NCI-H446 (cell line): ENCODE results near the gene TBC1D4.

Experiments
- DNase-seq, 2 experiments: peaks; one replicate each; lab custom pipeline; 2025; lab: John Stamatoyannopoulos, UW

The TBC1D4 gene

DNA sequence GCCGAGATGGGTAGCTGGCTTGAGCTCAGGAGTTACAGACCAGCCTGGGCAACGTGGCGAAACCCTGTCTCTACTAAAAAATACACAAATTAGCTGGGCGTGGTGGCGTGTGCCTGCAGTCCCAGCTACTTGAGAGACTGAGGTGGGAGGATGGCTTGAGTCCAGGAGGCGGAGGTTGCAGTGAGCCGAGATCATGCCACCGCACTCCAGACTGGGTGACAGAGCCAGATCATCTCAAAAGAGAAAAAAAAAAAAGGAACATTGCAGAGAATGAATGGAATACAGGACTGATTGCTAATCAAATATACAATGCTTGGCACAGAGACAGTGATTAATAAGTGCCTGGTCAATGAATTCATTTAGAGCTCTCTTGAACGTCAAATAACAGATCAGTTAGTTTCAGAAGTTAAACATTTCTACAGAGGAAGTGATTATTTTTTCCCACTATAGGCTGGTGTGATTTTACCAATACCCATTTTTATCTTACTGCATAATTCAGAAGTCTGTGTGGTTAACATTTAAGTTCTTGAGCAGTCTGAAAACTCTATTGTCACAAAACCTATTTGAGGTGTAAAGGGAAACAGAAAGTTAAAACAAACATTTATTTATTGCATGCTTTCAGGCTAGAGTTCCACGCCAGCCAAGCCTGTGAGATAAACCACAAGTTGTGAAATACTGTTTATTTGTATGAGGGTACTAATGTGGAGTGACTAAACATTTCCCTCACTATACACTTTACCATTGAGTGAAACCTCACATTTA, 7.7 kb upstream of the TBC1D4 start:
- DNase-seq = no peak

- no peak for DNase-seq
Observed at GRCh38 chr13:75486146-75487062, 4.4 kb upstream of the TBC1D4 start.

- DNase-seq = no peak
Observed at GRCh38 chr13:75485286-75486062, 3.5 kb upstream of the TBC1D4 start.

DNA sequence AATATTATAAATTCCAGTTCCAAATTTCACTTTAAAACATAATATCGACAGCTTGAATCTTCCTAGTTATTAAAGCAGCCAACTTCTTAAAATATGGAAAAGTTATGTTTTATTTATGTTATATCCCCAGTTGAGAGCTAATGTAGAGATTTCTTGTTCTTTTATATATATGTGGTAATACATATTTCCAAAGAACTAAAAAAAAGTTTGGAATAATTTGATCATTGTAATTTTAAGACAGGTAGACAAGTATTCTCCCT, 781 bp upstream of the TBC1D4 start:
- no peak for DNase-seq

GRCh38 chr13:75481176-75482069, 546 bp downstream of the TBC1D4 start:
- no peak for DNase-seq

DNA sequence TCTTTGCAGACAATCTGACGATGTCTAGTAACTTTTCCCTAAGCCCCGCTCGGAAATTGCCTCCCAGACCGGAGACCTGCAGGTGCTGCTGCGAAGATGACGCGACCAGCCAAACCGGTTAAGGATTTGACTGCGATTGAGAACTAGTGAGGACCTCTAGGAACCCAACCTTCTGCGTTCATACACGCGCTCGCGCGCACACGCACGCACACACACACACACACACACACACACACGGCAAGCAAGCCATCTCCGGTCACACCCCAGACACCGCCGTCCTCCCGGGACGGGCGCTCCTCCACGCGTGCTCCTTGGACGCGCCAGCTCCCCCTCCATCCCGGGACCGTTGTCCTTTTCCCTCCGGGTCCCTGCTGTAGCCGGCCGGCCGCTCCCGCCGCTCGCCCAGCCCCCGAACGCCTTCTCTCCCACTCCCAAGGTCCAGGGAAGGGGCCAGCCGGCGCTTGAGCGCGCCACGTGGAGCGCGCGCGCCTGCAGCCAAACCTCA, 1.2 kb downstream of the TBC1D4 start:
- DNase-seq = peak in 1 of 2 experiments; percentile 12

DNA sequence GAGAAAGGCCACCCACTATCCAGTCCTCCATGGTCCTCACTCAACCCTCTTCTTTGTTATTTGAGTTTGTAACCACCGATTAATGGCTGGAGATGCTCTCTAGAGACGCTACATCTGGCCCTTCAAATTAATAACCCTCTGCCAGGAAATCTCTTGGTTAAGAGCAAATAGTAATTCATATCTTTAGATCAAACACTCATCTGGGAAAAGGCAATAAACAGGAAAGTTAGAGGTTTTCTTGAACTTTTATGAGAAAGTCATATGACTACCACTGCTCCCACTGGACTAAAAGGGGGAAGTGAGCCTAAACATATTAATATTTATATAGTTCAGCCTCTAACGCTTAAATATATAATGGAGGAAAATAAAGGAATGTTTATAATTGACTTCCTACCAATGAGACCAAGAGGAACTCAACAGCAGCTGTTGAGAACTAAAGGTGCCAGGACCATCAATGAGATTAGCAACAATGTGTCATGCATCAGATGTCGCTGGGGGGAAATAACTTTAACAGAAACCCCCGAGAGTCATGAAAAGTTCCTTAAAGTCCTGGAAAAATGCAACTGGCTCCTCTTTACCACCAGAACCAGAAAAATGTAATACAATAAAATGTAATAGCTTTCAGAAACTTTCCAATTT, 2.7 kb downstream of the TBC1D4 start:
- DNase-seq = no peak

DNA sequence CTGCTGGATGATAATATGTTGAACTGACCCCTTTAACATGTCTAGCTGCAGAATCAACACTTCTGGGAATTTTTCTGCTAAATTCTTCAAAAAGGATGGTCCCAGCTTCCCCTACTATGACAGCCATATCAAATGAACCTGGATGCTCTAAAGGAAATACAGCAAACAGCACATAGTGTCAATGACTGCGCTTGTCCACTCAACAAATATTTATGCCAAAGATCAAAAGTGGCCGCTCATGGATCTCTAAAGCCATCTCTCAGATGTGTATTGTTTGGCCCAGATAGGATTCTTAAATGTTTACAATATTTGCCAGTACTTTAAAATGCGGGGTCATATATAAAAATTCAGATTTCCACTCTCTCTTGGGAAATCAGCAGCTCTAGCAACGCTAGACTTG, 3.3 kb downstream of the TBC1D4 start:
- DNase-seq = no peak

- DNase-seq = no peak
Observed at GRCh38 chr13:75474956-75475355, 7.0 kb downstream of the TBC1D4 start.

DNA sequence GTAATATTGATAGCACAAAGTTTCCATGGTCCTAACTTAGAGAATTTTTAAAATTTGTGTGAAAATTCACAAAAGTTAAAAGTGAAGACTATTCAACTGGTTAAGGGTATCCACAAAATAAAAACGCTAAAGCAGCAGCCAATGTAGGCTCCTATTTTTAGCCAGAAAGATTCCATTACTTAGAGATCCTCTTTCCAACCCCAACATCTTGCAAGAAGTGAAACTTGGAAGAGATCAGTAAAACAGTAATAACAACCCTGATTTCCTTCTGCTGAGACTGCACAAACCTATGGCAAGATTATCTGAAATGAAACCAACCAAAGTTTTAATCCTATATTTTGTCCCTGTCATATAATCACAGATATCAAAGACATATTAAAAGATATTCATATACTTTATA, 8.5 kb downstream of the TBC1D4 start:
- no peak for DNase-seq

GRCh38 chr13:75470676-75471075, 11.3 kb downstream of the TBC1D4 start:
- DNase-seq = no peak

DNA sequence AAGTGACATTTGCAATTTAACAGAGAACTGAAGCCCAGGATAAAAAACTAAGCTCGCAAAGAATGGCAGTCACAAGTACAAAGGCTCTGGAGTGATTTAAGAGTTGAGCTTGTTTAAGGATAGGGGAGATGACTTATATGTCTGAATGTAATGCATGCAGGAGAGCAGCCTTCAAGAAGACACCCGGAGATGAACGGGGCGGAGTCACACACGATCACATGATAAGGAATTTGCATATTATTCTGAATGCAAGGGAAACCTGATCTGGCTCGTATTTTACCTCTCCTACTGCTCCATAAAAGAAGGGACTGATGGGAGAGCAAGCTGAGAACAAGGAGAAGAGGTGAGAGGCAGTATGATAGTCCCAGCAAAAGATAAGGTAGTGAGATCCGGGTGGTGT, 12.9 kb downstream of the TBC1D4 start:
- DNase-seq = no peak

DNA sequence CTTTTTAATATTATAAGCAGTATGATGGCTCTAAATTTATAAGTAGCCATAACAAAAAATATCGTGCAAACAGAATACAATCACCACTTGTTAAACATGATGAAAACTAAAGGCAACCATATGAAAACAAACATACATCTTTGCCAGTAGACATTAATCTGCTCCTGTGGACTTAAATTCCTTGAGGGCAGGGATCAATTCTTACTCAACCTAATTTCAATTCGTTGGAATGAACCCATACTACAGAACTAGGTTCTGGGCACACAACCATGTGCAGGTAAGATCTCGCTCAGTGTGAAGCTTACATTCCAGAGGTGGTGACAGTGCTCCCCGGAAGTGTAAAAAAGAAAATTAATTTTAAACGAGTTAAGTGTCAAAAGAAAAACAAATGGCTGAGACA, 13.4 kb downstream of the TBC1D4 start:
- no peak for DNase-seq

DNA sequence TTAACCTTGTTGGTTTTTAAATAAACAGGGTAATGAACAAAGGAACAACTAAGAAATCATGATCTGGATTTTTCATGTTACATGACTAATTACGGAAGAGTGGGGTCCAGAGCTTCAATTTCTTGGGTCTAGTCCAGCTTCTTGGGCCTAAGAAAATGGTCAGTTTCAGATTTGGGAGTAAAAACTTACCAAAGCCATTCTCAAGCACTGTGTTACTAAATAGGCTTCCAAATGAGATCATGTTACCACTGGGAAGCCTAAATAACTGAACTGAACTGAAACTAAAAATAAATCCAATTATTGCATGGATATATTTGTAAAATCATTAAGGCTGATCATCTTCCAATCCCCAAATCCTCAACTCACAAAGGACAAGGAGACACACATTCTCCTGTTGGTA, 13.9 kb downstream of the TBC1D4 start:
- DNase-seq = no peak

GRCh38 chr13:75467040-75467728, 14.8 kb downstream of the TBC1D4 start:
- no peak for DNase-seq

- DNase-seq = no peak
Observed at GRCh38 chr13:75465236-75465635, 16.7 kb downstream of the TBC1D4 start.

DNA sequence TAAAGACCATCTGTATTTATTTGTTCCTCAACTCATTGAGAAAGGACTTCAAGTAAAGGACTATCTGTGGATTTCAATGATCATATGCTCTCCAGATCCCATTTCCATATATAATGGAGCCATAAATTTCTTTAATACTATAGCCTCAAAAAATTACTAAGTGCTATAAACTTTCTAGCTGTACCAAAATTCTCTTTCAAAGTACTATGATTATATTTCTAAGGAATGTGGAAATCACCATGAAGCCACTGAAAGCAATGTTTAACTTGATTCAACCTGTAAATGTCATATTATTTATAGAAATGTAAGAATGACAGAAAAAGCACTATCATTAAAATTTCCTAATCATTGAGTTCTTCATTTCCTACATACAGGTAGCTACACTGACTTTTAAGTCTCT, 20.7 kb downstream of the TBC1D4 start:
- DNase-seq = no peak

DNA sequence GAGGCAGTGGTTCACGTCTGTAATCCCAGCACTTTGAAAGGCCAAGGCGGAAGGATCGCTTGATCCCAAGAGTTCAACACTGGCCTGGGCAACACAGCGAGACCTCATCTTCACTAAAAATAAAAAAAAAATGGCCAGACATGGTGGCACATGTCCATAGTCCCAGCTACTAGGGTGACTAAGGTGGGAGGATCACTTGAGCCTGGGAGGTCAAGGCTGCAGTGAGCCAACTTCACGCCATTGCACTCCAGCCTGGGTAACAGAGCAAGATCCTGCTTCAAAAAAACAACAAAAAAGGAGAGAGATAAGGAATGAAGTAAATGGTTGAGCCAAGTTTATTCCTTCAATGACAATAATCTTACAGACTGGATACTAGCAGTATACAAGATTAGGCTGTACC, 21.3 kb downstream of the TBC1D4 start:
- no peak for DNase-seq

DNA sequence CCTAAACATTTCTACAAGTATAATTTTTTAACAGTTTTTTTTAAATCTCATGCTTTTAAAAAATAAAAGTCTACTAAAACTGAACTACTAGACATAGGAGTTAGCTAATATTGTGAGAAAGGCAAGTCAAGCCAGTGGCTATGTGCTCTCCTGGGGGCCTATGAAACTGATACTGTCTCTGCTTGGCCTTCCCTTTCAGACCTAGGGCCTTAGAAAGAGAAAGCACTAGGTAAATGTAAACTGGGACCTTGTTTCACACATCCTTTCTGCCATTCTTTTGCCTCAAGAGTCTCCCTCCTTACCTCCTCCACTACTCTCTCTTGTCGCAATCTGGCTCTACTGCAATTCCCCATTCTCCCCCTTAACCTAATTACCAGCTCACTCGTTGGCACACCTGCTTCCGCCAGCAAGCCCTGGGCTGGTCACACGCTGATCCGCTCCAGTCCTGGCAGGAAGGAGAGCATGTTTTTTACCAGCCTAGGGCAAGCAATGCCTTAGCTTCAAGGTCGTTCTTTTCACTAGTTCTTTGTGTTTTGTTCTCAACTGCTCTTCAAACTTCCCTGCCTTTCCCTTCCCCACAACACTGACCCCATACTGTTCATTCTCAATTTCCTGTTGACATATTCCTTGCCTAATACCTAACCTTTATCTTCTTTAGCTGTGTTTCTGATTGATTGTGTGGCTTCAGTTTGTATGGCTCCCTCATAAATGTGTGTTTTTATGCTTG, 23.1 kb downstream of the TBC1D4 start:
- DNase-seq = no peak

DNA sequence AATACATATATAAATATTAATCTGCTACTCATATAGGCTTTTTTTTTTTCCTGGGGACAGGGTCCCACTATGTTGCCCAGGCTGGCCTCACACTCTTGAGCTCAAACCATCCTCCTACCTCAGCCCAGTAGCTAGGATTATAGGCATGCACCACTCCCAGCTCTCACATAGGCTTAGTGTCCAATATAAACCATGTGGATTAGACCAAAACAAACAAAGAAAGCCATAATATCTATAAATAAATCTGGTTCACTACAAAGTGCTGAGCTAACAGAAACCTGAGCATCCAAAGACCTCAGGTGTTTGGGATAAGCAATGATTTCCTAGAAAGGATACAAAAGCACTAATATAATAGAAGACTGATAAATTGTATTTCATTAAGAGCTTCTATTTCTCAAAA, 26.0 kb downstream of the TBC1D4 start:
- no peak for DNase-seq
